MM.1S (cell line): ENCODE results near the gene WDR76.

Experiments used
- DNase-seq: peaks from one replicate; pipeline ENCODE4 v3.0.0-alpha.2; 2015
- H2AFZ ChIP-seq: fragments of 300-600 bp; sonication (generic); 2 replicates; pipeline ENCODE4 v1.6.0; 2016; ENCODE audit warnings: antibody characterized with exemption, low read length
- H3F3A ChIP-seq: fragments of 300-600 bp; sonication (generic); 2 replicates; pipeline ENCODE4 v1.6.1; 2016; ENCODE audit warnings: mild to moderate bottlenecking, antibody characterized with exemption, low read length, moderate library complexity, mixed read lengths; ENCODE audit not compliant: insufficient read depth
- H3K27ac ChIP-seq: fragments of 300-600 bp; sonication (generic); 2 replicates; pipeline ENCODE4 v1.5.1; 2016; ENCODE audit warnings: mild to moderate bottlenecking, low read length
- H3K27me3 ChIP-seq: fragments of 300-600 bp; sonication (generic); replicated peaks from 2 replicates; pipeline ENCODE4 v1.6.0; 2016; ENCODE audit warnings: low read length; ENCODE audit not compliant: insufficient read depth
- H3K36me3 ChIP-seq: fragments of 300-600 bp; sonication (generic); replicated peaks from 2 replicates; pipeline ENCODE4 v1.6.1; 2016; ENCODE audit warnings: mild to moderate bottlenecking, low read length, mixed read lengths; ENCODE audit not compliant: insufficient read depth
- H3K4me1 ChIP-seq: fragments of 300-600 bp; sonication (generic); 2 replicates; pipeline ENCODE4 v1.6.1; 2016; ENCODE audit warnings: low read length, mixed read lengths
- H3K4me2 ChIP-seq: fragments of 300-600 bp; sonication (generic); 2 replicates; pipeline ENCODE4 v1.6.0; 2016; ENCODE audit warnings: low read depth, low read length
- H3K4me3 ChIP-seq: fragments of 300-600 bp; sonication (generic); 2 replicates; pipeline ENCODE4 v1.5.1; 2016; ENCODE audit warnings: low read length, mixed read lengths
- H3K79me2 ChIP-seq: fragments of 300-600 bp; sonication (generic); 2 replicates; pipeline ENCODE4 v1.6.1; 2016; ENCODE audit warnings: mixed run types, low read length, mixed read lengths
- H3K9ac ChIP-seq: fragments of 300-600 bp; sonication (generic); 2 replicates; pipeline ENCODE4 v1.6.1; 2016; ENCODE audit warnings: low read length, mixed read lengths
- H3K9me2 ChIP-seq: fragments of 300-600 bp; sonication (generic); replicated peaks from 2 replicates; pipeline ENCODE4 v1.6.1; 2016; ENCODE audit warnings: mild to moderate bottlenecking, low read length, mixed read lengths; ENCODE audit not compliant: insufficient read depth
- H3K9me3 ChIP-seq: fragments of 300-600 bp; sonication (generic); replicated peaks from 2 replicates; pipeline ENCODE4 v1.6.1; 2016; ENCODE audit warnings: mild to moderate bottlenecking, low read length, mixed read lengths; ENCODE audit not compliant: insufficient read depth
- H4K20me1 ChIP-seq: fragments of 300-600 bp; sonication (generic); 2 replicates; pipeline ENCODE4 v1.6.1; 2016; ENCODE audit warnings: mild to moderate bottlenecking, low read length, moderate library complexity, mixed read lengths; ENCODE audit not compliant: insufficient read depth
- EZH2 ChIP-seq: fragments of 300-600 bp; sonication (generic); optimal IDR thresholded peaks from 2 replicates; pipeline ENCODE3; 2017; ENCODE audit warnings: low read depth, mild to moderate bottlenecking, antibody characterized with exemption, low read length, mixed read lengths
- EZH2phosphoT487 ChIP-seq: fragments of 300-600 bp; sonication (generic); IDR thresholded peaks from 2 replicates; pipeline ENCODE4 v1.6.1; 2018; ENCODE audit warnings: antibody characterized with exemption, low read length
- TF ChIP-seq, protein P1 (sequence below): fragments of 300-600 bp; sonication (generic); IDR thresholded peaks from 2 replicates; pipeline ENCODE4 v1.5.1; 2016; ENCODE audit warnings: antibody characterized with exemption, low read length, mixed read lengths

WDR76 gene

DNA sequence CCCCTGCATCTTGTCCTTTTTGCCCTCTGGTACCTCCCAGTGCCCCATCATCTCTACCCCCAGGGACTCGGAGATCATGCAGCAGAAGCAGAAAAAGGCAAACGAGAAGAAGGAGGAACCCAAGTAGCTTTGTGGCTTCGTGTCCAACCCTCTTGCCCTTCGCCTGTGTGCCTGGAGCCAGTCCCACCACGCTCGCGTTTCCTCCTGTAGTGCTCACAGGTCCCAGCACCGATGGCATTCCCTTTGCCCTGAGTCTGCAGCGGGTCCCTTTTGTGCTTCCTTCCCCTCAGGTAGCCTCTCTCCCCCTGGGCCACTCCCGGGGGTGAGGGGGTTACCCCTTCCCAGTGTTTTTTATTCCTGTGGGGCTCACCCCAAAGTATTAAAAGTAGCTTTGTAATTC is 33.2 kb upstream of the WDR76 start:
- Histone ChIP-seq H3K9ac (no peak overlapping the region; the same call in 1 of the 2 replicates), H3K9me3 (no peaks in the 10 kb centered on the region), H4K20me1 (no peaks in the 10 kb centered on the region), H3K4me2 (peak overlapping the region; percentile 91; the same call in 1 of the 2 replicates), H3K4me3 (peak overlapping the region; percentile 100; the same call in 1 of the 2 replicates), H3K4me1 (peaks cover 13% of the 10 kb centered on the region), H3K27ac (no peak overlapping the region), H3K36me3 (no peaks in the 10 kb centered on the region), H2AFZ (no peak overlapping the region), H3F3A (peaks cover 18% of the 10 kb centered on the region), H3K79me2 (peaks cover 31% of the 10 kb centered on the region), H3K27me3 (no peaks in the 10 kb centered on the region), H3K9me2 (no peaks in the 10 kb centered on the region)
- DNase-seq: no peak
- TF ChIP-seq EZH2 (no peak), EZH2phosphoT487 (no peak)
- TF ChIP-seq, protein P1, sequence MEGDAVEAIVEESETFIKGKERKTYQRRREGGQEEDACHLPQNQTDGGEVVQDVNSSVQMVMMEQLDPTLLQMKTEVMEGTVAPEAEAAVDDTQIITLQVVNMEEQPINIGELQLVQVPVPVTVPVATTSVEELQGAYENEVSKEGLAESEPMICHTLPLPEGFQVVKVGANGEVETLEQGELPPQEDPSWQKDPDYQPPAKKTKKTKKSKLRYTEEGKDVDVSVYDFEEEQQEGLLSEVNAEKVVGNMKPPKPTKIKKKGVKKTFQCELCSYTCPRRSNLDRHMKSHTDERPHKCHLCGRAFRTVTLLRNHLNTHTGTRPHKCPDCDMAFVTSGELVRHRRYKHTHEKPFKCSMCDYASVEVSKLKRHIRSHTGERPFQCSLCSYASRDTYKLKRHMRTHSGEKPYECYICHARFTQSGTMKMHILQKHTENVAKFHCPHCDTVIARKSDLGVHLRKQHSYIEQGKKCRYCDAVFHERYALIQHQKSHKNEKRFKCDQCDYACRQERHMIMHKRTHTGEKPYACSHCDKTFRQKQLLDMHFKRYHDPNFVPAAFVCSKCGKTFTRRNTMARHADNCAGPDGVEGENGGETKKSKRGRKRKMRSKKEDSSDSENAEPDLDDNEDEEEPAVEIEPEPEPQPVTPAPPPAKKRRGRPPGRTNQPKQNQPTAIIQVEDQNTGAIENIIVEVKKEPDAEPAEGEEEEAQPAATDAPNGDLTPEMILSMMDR: no peak

DNA sequence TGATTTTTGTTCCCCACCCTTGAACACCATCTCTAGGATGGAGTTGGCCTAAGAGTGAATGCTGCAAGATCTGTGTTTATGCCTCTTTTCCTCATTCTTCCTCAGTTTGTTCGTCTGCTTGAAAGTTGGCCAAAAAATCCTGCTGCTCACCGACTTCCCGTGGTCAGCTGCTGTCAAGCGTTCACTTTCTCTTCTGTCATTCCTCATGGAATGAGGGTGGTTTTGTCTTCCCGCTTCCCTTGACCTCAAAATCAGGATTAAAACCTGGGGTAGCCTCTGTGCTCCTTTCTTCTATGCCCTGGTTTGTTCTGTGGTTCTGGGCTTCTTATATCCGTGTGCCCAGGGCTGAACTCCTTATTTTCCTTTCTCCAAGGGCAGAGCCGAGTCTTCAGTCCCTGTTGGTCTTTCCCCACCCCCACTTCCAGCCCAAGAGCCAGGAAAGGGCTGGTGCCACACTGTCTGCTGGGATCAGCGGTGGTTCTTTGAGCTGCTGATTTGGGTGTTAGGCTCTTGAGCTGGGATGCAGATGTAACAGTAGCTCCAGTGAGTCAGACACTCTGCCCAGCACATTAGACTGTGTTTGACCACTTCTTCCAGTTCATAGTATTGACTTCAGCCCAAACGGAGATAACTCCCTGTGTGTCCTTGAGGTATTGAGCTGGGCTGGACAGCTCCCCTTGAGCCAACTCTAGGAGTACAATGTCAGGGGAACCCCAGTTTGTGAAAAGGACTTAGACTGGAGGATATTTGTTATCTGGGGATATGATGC is 32.3 kb upstream of the WDR76 start:
- TF ChIP-seq EZH2phosphoT487: no peak
- TF ChIP-seq, protein P1: no peak
- no peak for TF ChIP-seq EZH2
- Histone ChIP-seq H4K20me1 (no peaks in the 10 kb centered on the region), H3K36me3 (no peaks in the 10 kb centered on the region), H3K9ac (no peak overlapping the region), H3K4me1 (peaks cover 9% of the 10 kb centered on the region), H3K79me2 (peaks cover 31% of the 10 kb centered on the region), H3K27me3 (no peaks in the 10 kb centered on the region), H3K27ac (no peak overlapping the region), H2AFZ (no peak overlapping the region), H3F3A (peaks cover 13% of the 10 kb centered on the region), H3K4me2 (no peak overlapping the region), H3K9me2 (no peaks in the 10 kb centered on the region), H3K9me3 (no peaks in the 10 kb centered on the region), H3K4me3 (no peak overlapping the region)
- DNase-seq: no peak

DNA sequence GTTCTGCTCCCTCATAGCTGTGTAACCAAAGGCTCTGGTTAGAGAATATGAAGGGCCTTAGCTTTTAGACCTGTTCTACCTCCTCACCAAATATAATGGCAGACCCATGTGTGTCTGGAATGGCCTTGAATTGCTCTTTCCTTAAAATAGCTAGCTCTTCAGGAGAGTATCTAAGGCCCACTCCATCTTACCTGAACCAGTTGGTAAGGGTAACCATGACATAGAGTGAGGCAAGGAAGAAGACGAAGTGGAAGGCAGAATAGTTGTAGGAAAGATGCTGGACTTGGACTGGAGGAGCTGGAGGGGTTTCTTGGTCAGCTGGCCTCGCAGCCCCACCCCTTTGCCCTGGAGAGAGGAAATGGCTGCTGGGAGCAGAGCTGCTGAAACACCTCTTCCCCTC is 31.6 kb upstream of the WDR76 start:
- no peaks in the 10 kb centered on the region for H3K27me3 ChIP-seq
- TF ChIP-seq EZH2 (no peak), EZH2phosphoT487 (no peak)
- TF ChIP-seq, protein P1: no peak
- H3K4me3 ChIP-seq: no peak overlapping the region
- peaks cover 12% of the 10 kb centered on the region for H3K4me1 ChIP-seq
- H3K79me2 ChIP-seq: peaks cover 31% of the 10 kb centered on the region
- no peak overlapping the region for H3K27ac ChIP-seq
- H3F3A ChIP-seq: peaks cover 11% of the 10 kb centered on the region; the same call in 1 of the 2 replicates
- H3K36me3 ChIP-seq: no peaks in the 10 kb centered on the region
- H3K9me2 ChIP-seq: no peaks in the 10 kb centered on the region
- no peak overlapping the region for H3K9ac ChIP-seq
- DNase-seq: no peak
- H2AFZ ChIP-seq: no peak overlapping the region
- no peaks in the 10 kb centered on the region for H3K9me3 ChIP-seq
- no peaks in the 10 kb centered on the region for H4K20me1 ChIP-seq
- no peak overlapping the region for H3K4me2 ChIP-seq
